HepG2 (cell line): Measurements from ENCODE around the gene HIF1AN. TPM values are rescaled to one million over a fixed set of nuclear protein-coding genes. Genes with fewer than 3 reads are reported as not detected.

Experiments used
- CBFB ChIP-seq: sonication (generic); formaldehyde crosslinking; IDR thresholded peaks from 2 replicates; pipeline ENCODE4 v1.4.0; 2020; ENCODE audit warnings: missing genetic modification reagents
- HMGXB3 ChIP-seq: sonication (generic); formaldehyde crosslinking; IDR thresholded peaks from 2 replicates; pipeline ENCODE4 v1.4.0; 2020; ENCODE audit warnings: missing genetic modification reagents, borderline replicate concordance
- HNRNPL ChIP-seq: fragments of 200-400 bp; formaldehyde crosslinking; IDR thresholded peaks from 2 replicates; pipeline ENCODE4 v1.6.1; 2017; ENCODE audit warnings: mild to moderate bottlenecking, low read depth, low read length
- KDM4B ChIP-seq: sonication (generic); formaldehyde crosslinking; IDR thresholded peaks from 2 replicates; pipeline ENCODE4 v1.4.0; 2020; ENCODE audit warnings: missing genetic modification reagents
- KLF9 ChIP-seq: IDR thresholded peaks from 2 replicates; pipeline ENCODE4 v1.6.1; 2016; ENCODE audit warnings: low read depth
- MBNL3 ChIP-seq: fragments of 250-450 bp; sonication (Bioruptor Pico); conservative IDR thresholded peaks from 2 replicates; pipeline ENCODE4 v1.8.0; 2022; ENCODE audit warnings: mild to moderate bottlenecking, inconsistent platforms
- MYPOP ChIP-seq: sonication (generic); formaldehyde crosslinking; IDR thresholded peaks from 2 replicates; pipeline ENCODE4 v1.8.1; 2023; ENCODE audit warnings: mild to moderate bottlenecking, moderate library complexity, missing genetic modification reagents
- PBX2 ChIP-seq: IDR thresholded peaks from 2 replicates; pipeline ENCODE4 v1.6.1; 2016; ENCODE audit warnings: control low read depth
- PCBP2 ChIP-seq: fragments of 200-400 bp; formaldehyde crosslinking; optimal IDR thresholded peaks from 2 replicates; pipeline ENCODE3; 2018; ENCODE audit warnings: low read length, low read depth; ENCODE audit not compliant: poor library complexity, severe bottlenecking
- STAT5B ChIP-seq: sonication (generic); formaldehyde crosslinking; IDR thresholded peaks from 2 replicates; pipeline ENCODE4 v1.4.0; 2020; ENCODE audit warnings: missing genetic modification reagents
- WIZ ChIP-seq: sonication (generic); formaldehyde crosslinking; IDR thresholded peaks from 2 replicates; pipeline ENCODE4 v1.5.1; 2020; ENCODE audit warnings: mild to moderate bottlenecking, missing genetic modification reagents
- ZBTB21 ChIP-seq: sonication (generic); formaldehyde crosslinking; IDR thresholded peaks from 2 replicates; pipeline ENCODE4 v1.4.0; 2020; ENCODE audit warnings: missing genetic modification reagents
- ZFP91 ChIP-seq: sonication (generic); formaldehyde crosslinking; IDR thresholded peaks from 2 replicates; pipeline ENCODE4 v1.9.0; 2022; ENCODE audit warnings: missing genetic modification reagents, mild to moderate bottlenecking, borderline replicate concordance
- ZNF10 ChIP-seq: sonication (generic); formaldehyde crosslinking; IDR thresholded peaks from 2 replicates; pipeline ENCODE4 v1.4.0; 2020; ENCODE audit warnings: mild to moderate bottlenecking, low read depth, missing genetic modification reagents, borderline replicate concordance
- ZNF253 ChIP-seq: sonication (generic); formaldehyde crosslinking; IDR thresholded peaks from 2 replicates; pipeline ENCODE4 v1.8.0; 2022; ENCODE audit warnings: mild to moderate bottlenecking, missing genetic modification reagents, borderline replicate concordance
- ZNF30 ChIP-seq: sonication (generic); formaldehyde crosslinking; IDR thresholded peaks from 2 replicates; pipeline ENCODE4 v1.5.0; 2020; ENCODE audit warnings: mild to moderate bottlenecking, missing genetic modification reagents
- ZNF44 ChIP-seq: sonication (generic); formaldehyde crosslinking; IDR thresholded peaks from 2 replicates; pipeline ENCODE4 v1.5.1; 2020; ENCODE audit warnings: mild to moderate bottlenecking, missing genetic modification reagents
- ZNF652 ChIP-seq: IDR thresholded peaks from 2 replicates; pipeline ENCODE4 v1.6.1; 2016; ENCODE audit warnings: low read depth, borderline replicate concordance
- ZNF784 ChIP-seq: sonication (generic); formaldehyde crosslinking; IDR thresholded peaks from 2 replicates; pipeline ENCODE4 v1.5.1; 2020; ENCODE audit warnings: missing genetic modification reagents, mild to moderate bottlenecking, borderline replicate concordance
- ZSCAN21 ChIP-seq: sonication (generic); formaldehyde crosslinking; IDR thresholded peaks from 2 replicates; pipeline ENCODE4 v1.8.0; 2022; ENCODE audit warnings: mild to moderate bottlenecking, missing genetic modification reagents, moderate library complexity, borderline replicate concordance
- polyA plus RNA-seq, 8 experiments: library from polyadenylated mRNA; depleted of rRNA in 3 of 8; stranded (reverse) in 7 of 8; unstranded in 1 of 8; fragments of >200 nt; fragmentation: Illumina TruSeq in 4 of 8; extraction: Trizol in 4 of 8; gene quantifications; 2 replicates each; pipeline versions ENCODE4 v1.2.1 to v1.2.3, GENCODE V29; 2011 to 2016; ENCODE audit warnings: low read depth in 4 of 8, missing spikeins in 1 of 8, mixed read lengths in 1 of 8; ENCODE audit not compliant: insufficient read depth in 1 of 8
- total RNA-seq, 5 experiments: library from RNA; depleted of rRNA; stranded (reverse); fragments of >200 nt; fragmentation: Illumina TruSeq; extraction: Trizol; gene quantifications; 2 replicates each; pipeline ENCODE4 v1.2.3, GENCODE V29; 2016; ENCODE audit warnings: low read depth in 1 of 5

The HIF1AN gene
- total and polyA plus RNA-seq, 2 of the 13 experiments (the other 11 are each of a cell fraction or from before 2014, with no cell fraction given): 8.6 to 10.7 TPM

- TF ChIP-seq ZNF784: no peak
- peak; percentile 84 for TF ChIP-seq ZFP91
- TF ChIP-seq ZNF44 (CRISPR knock-in tag): no peak
- TF ChIP-seq ZNF253 (CRISPR knock-in tag): no peak
- no peak for TF ChIP-seq HMGXB3 (CRISPR knock-in tag)
- TF ChIP-seq HNRNPL: 0 out of 2 replicates have a peak, but pooled peaks have one; percentile 49
- TF ChIP-seq PCBP2: no peak
- no peak for TF ChIP-seq ZBTB21 (CRISPR knock-in tag)
- TF ChIP-seq ZNF10: no peak
- peak; percentile 65; the same call in 1 of the 2 replicates for TF ChIP-seq MYPOP (CRISPR knock-in tag)
- no peak for TF ChIP-seq ZNF652
- peak; percentile 53; the same call in 1 of the 2 replicates for TF ChIP-seq WIZ
- no peak for TF ChIP-seq CBFB (CRISPR knock-in tag)
- no peak for TF ChIP-seq STAT5B (CRISPR knock-in tag)
- no peak for TF ChIP-seq KDM4B (CRISPR knock-in tag)
- TF ChIP-seq KLF9 (CRISPR knock-in tag): no peak
- TF ChIP-seq ZNF30 (CRISPR knock-in tag): no peak
- no peak for TF ChIP-seq PBX2
- no peak for TF ChIP-seq MBNL3
- no peak; the same call in 1 of the 2 replicates for TF ChIP-seq ZSCAN21 (CRISPR knock-in tag)
Measured at GRCh38 chr10:100519311-100520051, 16.3 kb upstream of the HIF1AN start, which contains the start of gene SEC31B (continued).
